T-helper 2 cell treated with Interferon-gamma antibody and Interleukin-4, amounts not matched to agents 5 μg/mL and 100 μg/mL, for 36 hours (primary cell): ENCODE results near the gene APOC3.

Experiments used
- DNase-seq: peaks from one replicate; pipeline ENCODE4 v3.0.0; 2021; ENCODE audit warnings: low spot score
- H3K27ac Mint-ChIP-seq: one replicate; pipeline ENCODE4 v1.8.0; 2021; ENCODE audit warnings: mild to moderate bottlenecking, mixed read lengths
- H3K27me3 Mint-ChIP-seq: one replicate; pipeline ENCODE4 v1.8.0; 2021; ENCODE audit warnings: low read depth, mixed read lengths
- H3K36me3 Mint-ChIP-seq: one replicate; pipeline ENCODE4 v1.8.0; 2021; ENCODE audit warnings: low read depth, mixed read lengths
- H3K4me1 Mint-ChIP-seq: one replicate; pipeline ENCODE4 v1.8.0; 2021; ENCODE audit warnings: low read depth, mixed read lengths
- H3K4me3 Mint-ChIP-seq: one replicate; pipeline ENCODE4 v1.8.0; 2022; ENCODE audit warnings: mild to moderate bottlenecking, moderate library complexity, mixed read lengths
- H3K9me3 Mint-ChIP-seq: one replicate; pipeline ENCODE4 v1.8.0; 2021; ENCODE audit warnings: mixed read lengths

Gene APOC3

DNA sequence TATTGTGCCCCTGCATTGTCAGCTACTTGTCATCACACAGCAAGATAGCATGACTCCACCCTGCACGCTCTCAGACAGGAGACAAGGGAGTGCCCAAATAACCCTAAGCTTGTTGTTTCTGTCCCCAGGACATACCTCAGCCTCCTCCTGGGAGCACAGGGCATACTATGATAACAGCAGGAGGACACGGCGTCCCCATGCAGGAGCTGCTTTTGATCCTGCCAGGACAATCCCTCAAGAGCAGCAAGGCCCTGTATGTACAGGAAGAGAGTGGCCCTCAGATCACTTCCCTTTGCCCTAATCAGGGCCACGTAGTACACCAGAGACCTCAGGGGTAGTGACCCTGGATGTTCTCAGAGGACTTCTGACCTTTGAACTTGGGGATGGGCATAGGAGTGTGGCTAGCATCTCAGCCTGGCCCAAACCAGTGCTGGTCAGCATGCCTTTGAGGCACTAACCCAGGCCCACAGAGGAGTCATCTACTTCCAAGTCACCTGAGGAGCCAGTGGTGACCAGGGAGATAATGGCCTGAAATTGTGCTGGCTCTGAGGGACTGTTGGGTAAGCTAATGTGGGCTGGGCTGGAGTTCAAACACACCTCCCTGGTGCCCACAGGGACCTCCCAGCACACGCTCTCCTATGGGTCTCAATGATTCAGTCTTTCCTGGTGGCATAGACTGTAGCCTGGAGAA lies 15.8 kb upstream of the APOC3 start:
- no peaks in the 10 kb centered on the region for H3K9me3 Mint-ChIP-seq
- no peaks in the 10 kb centered on the region for H3K36me3 Mint-ChIP-seq
- H3K27me3 Mint-ChIP-seq: peaks cover 15% of the 10 kb centered on the region
- no peak overlapping the region for H3K27ac Mint-ChIP-seq
- DNase-seq: no peak
- H3K4me1 Mint-ChIP-seq: no peaks in the 10 kb centered on the region
- no peak overlapping the region for H3K4me3 Mint-ChIP-seq

DNA sequence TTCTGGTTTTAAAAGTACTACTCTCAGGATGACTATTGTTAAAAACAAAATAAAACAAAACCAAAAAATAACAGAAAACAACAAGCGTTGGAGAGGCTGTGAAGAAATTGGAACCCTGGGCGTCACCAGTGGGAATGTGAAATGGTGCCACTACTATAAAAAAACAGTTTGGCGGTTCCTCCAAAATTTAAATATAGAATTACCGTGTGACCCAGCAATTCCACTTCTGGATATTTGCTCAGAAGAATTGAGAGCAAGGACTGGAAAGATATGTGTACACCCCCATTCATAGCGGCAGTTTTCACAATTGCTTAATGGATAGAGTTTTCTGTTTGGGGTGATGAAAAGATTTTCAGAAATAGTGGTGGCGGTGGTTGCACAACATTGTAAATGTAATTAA lies 15.2 kb upstream of the APOC3 start:
- Mint-ChIP-seq H3K36me3 (no peaks in the 10 kb centered on the region), H3K27ac (no peak overlapping the region), H3K4me1 (no peaks in the 10 kb centered on the region), H3K4me3 (no peak overlapping the region), H3K9me3 (no peaks in the 10 kb centered on the region), H3K27me3 (peaks cover 13% of the 10 kb centered on the region)
- no peak for DNase-seq

DNA sequence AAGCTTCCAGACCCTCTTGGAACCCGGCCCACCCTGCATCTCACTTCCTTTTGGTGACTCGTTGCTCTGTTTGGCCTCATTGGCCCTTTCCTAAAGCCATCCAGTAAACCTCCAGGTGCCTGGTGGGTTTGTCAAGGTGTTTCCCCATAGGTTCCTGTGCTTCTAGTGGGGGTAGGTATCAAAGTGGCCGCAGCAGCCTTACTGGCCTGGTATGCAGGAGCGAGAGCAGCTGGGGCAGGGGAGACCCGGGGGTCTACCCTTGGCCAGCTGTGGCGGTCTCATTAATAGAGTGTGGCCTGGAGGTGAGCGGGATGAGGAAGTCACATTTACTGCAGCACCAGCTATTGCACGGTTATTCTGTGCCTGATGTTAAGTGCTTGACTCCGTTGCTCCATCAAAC lies 10.7 kb upstream of the APOC3 start:
- peaks cover 1% of the 10 kb centered on the region for H3K27me3 Mint-ChIP-seq
- H3K27ac Mint-ChIP-seq: no peak overlapping the region
- H3K4me1 Mint-ChIP-seq: no peaks in the 10 kb centered on the region
- no peaks in the 10 kb centered on the region for H3K9me3 Mint-ChIP-seq
- H3K4me3 Mint-ChIP-seq: no peak overlapping the region
- no peak for DNase-seq
- no peaks in the 10 kb centered on the region for H3K36me3 Mint-ChIP-seq

DNA sequence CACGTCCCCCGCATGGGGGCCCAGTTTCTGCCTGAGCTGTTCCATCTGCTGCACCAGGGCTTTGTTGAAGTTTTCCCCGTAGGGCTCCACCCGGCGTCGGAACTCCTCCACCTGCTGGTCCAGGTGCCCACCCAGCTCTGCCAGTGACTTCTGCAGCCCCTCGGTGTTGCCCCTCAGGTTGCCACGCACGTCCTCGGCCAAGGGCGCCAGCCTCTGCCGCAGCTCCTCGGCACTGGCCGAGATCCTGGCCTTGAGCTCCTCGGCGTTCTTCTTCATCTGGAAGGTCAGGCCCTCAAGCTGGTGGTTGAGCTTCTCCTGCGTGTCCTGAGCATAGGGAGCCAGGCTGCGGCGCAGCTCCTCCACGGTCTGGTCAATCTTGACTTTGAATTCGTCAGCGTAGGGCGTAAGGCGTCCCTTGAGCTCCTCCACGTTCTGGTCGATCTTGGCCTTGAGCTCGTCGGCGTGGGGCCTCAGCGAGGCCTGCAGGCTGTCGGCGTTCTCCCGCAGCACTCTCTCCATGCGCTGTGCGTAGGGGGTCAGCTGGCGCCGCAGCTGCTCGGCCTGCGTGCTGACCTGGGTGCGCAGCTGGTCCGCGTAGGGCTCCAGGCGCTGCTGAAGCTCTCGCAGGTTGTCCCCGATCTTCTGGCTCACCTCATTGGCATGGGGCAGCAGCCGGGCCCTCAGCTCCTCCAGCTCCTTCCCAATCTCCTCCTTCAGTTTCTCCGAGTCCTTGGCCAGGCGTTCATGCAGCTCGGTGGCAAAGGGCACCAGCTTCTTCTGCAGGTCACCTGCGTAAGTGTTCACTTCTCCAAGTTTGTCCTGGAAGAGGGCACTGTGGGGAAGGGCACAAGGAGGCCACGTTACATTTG lies 8.4 kb upstream of the APOC3 start:
- Mint-ChIP-seq H3K4me3 (no peak overlapping the region), H3K9me3 (no peaks in the 10 kb centered on the region), H3K36me3 (no peaks in the 10 kb centered on the region), H3K27ac (no peak overlapping the region), H3K4me1 (no peaks in the 10 kb centered on the region), H3K27me3 (no peaks in the 10 kb centered on the region)
- DNase-seq: no peak

DNA sequence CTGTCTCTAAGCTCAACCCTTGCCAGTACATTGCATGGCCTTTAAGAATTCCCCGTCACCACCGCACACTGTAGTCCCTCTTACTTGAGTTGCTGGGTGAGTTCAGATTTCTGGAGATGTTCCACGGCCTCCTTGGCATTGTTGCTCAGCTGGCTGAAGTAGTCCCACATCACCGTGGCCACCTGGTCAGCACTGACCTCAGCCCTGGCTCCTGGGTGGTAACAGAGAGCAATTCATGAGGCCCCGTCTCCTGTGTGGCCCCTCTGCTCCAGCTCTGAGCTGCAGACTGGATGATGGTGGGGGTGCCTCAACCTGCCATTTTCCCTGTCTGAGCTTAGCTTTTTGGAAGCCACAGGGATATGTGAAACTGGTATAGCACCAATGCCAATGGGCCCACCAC lies 7.1 kb upstream of the APOC3 start:
- no peaks in the 10 kb centered on the region for H3K4me1 Mint-ChIP-seq
- H3K9me3 Mint-ChIP-seq: no peaks in the 10 kb centered on the region
- H3K27ac Mint-ChIP-seq: no peak overlapping the region
- no peak for DNase-seq
- no peaks in the 10 kb centered on the region for H3K36me3 Mint-ChIP-seq
- no peaks in the 10 kb centered on the region for H3K27me3 Mint-ChIP-seq
- H3K4me3 Mint-ChIP-seq: no peak overlapping the region

DNA sequence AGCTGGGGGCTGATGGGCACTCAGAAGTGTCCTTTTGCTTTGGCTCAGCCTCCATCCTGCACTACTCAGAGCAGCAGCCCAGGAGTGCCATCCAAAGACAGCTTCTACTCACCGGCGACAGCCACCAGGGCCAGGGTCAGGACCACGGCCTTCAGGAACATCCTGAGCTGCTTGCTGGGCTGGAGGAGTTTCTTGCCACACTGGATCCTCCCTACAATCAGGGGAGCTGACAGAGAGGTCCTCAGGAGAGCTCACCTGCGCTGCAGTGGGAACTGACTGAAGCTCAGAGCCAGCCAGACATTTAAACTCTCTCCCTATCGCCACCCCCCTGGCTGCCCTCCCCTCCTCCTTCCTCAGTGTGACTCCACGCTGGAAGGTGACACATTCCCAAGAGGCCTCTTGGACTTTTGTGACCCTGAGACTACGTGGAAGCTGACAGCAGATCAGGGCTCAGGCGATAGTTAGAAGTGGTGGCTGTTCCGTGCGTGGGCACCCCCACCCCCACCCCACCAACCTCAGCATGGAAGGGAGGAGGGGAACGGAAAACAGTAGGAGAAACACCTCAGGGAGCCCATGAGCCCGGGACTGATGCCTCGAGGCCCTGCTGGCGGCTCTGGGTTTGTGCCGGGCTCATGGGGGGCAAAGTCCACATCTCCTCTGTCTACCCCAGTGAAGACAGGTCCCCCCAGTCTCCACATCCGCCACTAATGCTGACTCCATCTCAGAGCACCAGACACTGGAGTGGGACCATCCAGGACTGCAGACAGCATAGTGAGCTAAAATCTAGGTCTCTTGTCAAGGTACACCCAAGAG lies 6.5 kb upstream of the APOC3 start, which contains the start of gene APOA4:
APOA4 (minus strand) TSS at position 274 of the 813 bp plus-strand sequence; CDS start at position 161, 113 bp downstream.
- H3K27ac Mint-ChIP-seq: no peak within 1 kb of the TSS
- H3K9me3 Mint-ChIP-seq: no peaks in the 10 kb centered on the region
- DNase-seq: no peak
- no peak within 1 kb of the TSS for H3K4me3 Mint-ChIP-seq
- no peaks in the 10 kb centered on the region for H3K27me3 Mint-ChIP-seq
- no peaks in the 10 kb centered on the region for H3K36me3 Mint-ChIP-seq
- H3K4me1 Mint-ChIP-seq: no peaks in the 10 kb centered on the region

DNA sequence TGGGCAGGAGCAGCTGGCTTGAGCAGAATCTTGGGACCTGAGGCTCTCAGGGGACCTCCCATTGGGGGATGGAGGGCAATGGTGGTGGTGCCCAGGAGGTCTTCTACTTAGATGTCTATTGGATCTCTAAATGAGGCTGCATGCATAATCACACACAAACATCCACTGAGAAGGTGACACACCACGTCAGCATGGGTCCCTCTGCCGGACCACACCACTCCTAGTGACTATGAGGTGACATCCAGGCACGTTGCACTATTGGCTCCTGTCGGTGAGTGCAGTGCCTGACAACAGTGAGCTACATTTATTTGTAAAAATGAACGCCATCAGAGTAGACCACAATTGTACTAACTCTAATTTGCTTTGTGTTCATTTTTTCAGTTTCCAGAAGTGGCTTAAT lies 4.3 kb upstream of the APOC3 start:
- H3K27ac Mint-ChIP-seq: no peak overlapping the region
- no peaks in the 10 kb centered on the region for H3K36me3 Mint-ChIP-seq
- DNase-seq: no peak
- H3K27me3 Mint-ChIP-seq: no peaks in the 10 kb centered on the region
- H3K4me3 Mint-ChIP-seq: no peak overlapping the region
- H3K9me3 Mint-ChIP-seq: no peaks in the 10 kb centered on the region
- H3K4me1 Mint-ChIP-seq: no peaks in the 10 kb centered on the region

DNA sequence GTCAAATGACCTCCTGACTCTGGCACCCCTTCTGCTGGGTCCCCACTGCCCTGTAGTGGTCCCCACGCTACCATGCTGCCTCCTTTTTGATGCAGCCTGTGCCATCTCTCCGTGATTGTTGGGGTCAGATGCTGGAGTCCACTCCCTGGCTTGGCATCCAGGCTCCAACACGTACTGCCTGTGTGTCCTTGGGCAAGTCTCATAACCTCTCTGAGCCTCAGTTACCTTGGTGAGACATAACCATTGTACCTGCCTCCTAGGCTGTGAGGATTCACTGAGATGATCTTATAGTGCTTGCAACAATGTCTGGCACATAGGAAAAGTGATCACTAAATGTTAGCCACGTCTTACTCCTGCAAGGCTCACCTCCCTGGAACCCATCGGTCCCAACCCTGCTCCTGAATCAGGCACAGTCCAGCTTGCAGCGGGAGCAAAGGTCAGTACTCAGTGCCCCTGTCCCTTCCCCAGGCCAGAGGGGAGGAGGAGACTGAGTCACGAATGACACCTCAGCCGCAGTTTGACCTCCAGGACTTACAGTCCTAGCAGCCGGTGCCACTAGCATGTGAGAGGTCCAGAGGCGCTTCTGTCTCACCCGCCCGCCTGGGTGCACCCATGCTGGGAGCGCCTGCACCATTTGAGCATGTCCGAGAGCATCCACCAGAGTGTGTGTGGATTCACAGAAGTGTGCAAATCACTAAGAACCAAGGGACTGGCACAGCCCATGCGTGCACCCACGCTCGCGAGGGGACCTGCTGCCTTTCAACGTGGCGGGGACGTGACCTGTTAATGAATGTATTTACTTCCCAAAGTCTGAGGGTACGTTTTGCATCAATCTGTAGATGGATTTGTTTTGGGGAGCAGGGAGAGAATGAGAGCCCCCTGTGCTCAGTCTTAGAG lies 3.6 kb upstream of the APOC3 start:
- no peaks in the 10 kb centered on the region for H3K27me3 Mint-ChIP-seq
- H3K9me3 Mint-ChIP-seq: no peaks in the 10 kb centered on the region
- no peak overlapping the region for H3K27ac Mint-ChIP-seq
- no peaks in the 10 kb centered on the region for H3K36me3 Mint-ChIP-seq
- H3K4me3 Mint-ChIP-seq: no peak overlapping the region
- no peaks in the 10 kb centered on the region for H3K4me1 Mint-ChIP-seq
- DNase-seq: no peak

DNA sequence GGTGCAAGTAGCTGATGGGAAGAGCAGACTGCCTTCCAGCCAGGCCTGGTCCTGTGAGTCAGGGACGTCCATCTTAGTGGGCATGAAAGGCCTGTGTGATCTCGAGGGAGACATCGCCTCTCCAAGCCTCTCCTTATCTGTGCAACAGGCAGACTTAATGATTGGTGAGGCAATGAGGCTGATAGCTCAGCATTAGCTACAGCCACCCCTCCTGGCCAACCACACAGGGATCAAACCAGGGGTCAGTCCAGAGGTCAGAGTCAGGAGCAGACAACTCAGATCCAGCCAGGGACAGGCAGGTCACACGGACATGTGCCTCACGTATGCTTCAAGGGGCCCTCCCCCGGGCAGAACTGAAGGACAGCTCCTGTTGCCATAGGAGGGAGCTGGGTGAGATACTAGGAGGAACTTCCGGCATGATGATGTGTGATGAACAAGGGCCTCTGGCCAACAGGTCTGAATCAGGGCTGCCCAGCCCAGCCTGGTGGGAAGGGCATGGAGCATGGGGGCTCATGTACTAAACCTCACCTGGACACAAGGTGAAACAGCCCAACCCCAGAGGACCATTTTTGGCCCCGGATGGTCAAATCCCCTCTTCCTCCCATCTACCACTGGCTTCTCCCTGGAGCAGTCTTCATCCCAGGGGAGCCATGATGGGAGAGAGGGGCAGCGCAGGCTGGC lies 2.8 kb upstream of the APOC3 start:
- Mint-ChIP-seq H3K4me3 (no peak overlapping the region), H3K27me3 (no peaks in the 10 kb centered on the region), H3K4me1 (no peaks in the 10 kb centered on the region), H3K36me3 (no peaks in the 10 kb centered on the region), H3K27ac (no peak overlapping the region), H3K9me3 (no peaks in the 10 kb centered on the region)
- no peak for DNase-seq

DNA sequence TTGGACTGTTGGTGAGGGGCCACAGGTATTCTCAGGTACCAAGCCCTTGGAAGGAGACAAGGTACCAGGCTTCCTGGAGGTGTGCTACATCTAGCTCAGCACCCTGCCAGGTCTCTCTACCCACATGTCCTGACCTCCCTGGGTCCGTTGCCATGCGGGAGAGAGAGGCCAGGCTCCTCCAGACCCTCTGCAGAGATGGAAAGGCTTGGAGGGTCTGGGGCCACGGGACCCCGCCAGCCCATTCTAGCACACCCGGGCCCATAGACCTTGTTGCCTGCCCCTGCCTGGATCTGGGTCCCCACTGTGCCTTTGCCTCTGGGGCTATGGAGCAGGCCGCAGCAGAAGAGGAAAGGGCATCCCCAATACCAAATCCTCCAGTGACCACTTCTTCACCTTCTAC lies 2.2 kb upstream of the APOC3 start:
- no peak for DNase-seq
- Mint-ChIP-seq H3K9me3 (no peaks in the 10 kb centered on the region), H3K4me3 (no peak overlapping the region), H3K4me1 (no peaks in the 10 kb centered on the region), H3K27ac (no peak overlapping the region), H3K27me3 (no peaks in the 10 kb centered on the region), H3K36me3 (no peaks in the 10 kb centered on the region)

DNA sequence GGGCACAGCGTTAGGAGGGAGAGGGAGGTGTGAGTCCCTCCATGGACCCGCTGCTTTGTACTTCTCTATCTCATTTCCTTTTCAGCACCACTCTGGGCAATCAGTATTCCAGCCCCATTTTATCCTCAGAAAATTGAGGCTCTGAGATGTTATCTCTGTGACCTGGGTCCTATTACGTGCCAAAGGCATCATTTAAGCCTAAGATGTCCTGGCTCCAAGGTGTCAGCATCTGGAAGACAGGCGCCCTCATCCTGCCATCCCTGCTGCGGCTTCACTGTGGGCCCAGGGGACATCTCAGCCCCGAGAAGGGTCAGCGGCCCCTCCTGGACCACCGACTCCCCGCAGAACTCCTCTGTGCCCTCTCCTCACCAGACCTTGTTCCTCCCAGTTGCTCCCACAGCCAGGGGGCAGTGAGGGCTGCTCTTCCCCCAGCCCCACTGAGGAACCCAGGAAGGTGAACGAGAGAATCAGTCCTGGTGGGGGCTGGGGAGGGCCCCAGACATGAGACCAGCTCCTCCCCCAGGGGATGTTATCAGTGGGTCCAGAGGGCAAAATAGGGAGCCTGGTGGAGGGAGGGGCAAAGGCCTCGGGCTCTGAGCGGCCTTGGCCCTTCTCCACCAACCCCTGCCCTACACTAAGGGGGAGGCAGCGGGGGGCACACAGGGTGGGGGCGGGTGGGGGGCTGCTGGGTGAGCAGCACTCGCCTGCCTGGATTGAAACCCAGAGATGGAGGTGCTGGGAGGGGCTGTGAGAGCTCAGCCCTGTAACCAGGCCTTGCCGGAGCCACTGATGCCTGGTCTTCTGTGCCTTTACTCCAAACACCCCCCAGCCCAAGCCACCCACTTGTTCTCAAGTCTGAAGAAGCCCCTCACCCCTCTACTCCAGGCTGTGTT lies 829 bp upstream of the APOC3 start:
- Mint-ChIP-seq H3K4me3 (no peak overlapping the region), H3K27ac (no peak overlapping the region), H3K4me1 (no peaks in the 10 kb centered on the region), H3K36me3 (no peaks in the 10 kb centered on the region), H3K9me3 (no peaks in the 10 kb centered on the region), H3K27me3 (no peaks in the 10 kb centered on the region)
- DNase-seq: no peak

DNA sequence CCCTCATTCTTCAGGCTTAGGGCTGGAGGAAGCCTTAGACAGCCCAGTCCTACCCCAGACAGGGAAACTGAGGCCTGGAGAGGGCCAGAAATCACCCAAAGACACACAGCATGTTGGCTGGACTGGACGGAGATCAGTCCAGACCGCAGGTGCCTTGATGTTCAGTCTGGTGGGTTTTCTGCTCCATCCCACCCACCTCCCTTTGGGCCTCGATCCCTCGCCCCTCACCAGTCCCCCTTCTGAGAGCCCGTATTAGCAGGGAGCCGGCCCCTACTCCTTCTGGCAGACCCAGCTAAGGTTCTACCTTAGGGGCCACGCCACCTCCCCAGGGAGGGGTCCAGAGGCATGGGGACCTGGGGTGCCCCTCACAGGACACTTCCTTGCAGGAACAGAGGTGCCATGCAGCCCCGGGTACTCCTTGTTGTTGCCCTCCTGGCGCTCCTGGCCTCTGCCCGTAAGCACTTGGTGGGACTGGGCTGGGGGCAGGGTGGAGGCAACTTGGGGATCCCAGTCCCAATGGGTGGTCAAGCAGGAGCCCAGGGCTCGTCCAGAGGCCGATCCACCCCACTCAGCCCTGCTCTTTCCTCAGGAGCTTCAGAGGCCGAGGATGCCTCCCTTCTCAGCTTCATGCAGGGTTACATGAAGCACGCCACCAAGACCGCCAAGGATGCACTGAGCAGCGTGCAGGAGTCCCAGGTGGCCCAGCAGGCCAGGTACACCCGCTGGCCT lies 641 bp downstream of the APOC3 start:
- no peak overlapping the region for H3K4me3 Mint-ChIP-seq
- no peak for DNase-seq
- peaks cover 3% of the 10 kb centered on the region for H3K27me3 Mint-ChIP-seq
- no peaks in the 10 kb centered on the region for H3K36me3 Mint-ChIP-seq
- H3K27ac Mint-ChIP-seq: no peak overlapping the region
- H3K4me1 Mint-ChIP-seq: peaks cover 4% of the 10 kb centered on the region
- no peaks in the 10 kb centered on the region for H3K9me3 Mint-ChIP-seq
